ENCODE data around the gene MCL1.
"Not testable (repeated sequence)": the region's sequence is repeated elsewhere in the genome, so short reads cannot be mapped to it uniquely, and the experiment has no call there.

Gene MCL1

GRCh38 chr1:150567717-150568593 lies 11.5 kb downstream of the MCL1 start (continued):
- peak; percentile 84 for TF ChIP-seq CREB5 (CRISPR knock-in tag; IDR thresholded peaks at IDR 0.05; ENCODE audit: low read depth)
- no peak for TF ChIP-seq ZFP30 (CRISPR knock-in tag; IDR thresholded peaks at IDR 0.05)
- no peak for TF ChIP-seq CSRNP3 (CRISPR knock-in tag; IDR thresholded peaks at IDR 0.05)
- no peak for TF ChIP-seq PPARA (CRISPR knock-in tag; IDR thresholded peaks at IDR 0.05; ENCODE audit: borderline replicate concordance)
- TF ChIP-seq PATZ1 (CRISPR knock-in tag; IDR thresholded peaks at IDR 0.05; ENCODE audit: borderline replicate concordance), result peak; percentile 98; the same call in 1 of the 2 replicates
- no peak for TF ChIP-seq CSDC2 (CRISPR knock-in tag; IDR thresholded peaks at IDR 0.05)

- TF ChIP-seq ZFP3 (CRISPR knock-in tag; IDR thresholded peaks at IDR 0.05), result no peak
- no peak for TF ChIP-seq OSR1 (CRISPR knock-in tag; IDR thresholded peaks at IDR 0.05)
- no peak for TF ChIP-seq CREB5 (CRISPR knock-in tag; IDR thresholded peaks at IDR 0.05; ENCODE audit: low read depth)
- no peak for TF ChIP-seq ISL1 (CRISPR knock-in tag; IDR thresholded peaks at IDR 0.05)
- no peak for TF ChIP-seq TSHZ2 (CRISPR knock-in tag; IDR thresholded peaks at IDR 0.05)
- ATAC-seq, result no peak
Measured at GRCh38 chr1:150567341-150567716, 12.1 kb downstream of the MCL1 start.

- TF ChIP-seq TSHZ2 (CRISPR knock-in tag; IDR thresholded peaks at IDR 0.05), result no peak
- TF ChIP-seq TCF4 (CRISPR knock-in tag; IDR thresholded peaks at IDR 0.05; ENCODE audit: borderline replicate concordance), result no peak
- ATAC-seq, result no peak
Measured at GRCh38 chr1:150566589-150567340, 12.6 kb downstream of the MCL1 start.

GRCh38 chr1:150565240-150565991 lies 14.0 kb downstream of the MCL1 start:
- ATAC-seq, result not testable (repeated sequence)
